Effector CD8-positive, alpha-beta T cell (primary cell): Measurements from ENCODE around the gene IP6K2.

Experiments used
- DNase-seq: peaks from one replicate; lab custom pipeline; 2025; lab: John Stamatoyannopoulos, UW

Gene IP6K2

GRCh38 chr3:48639944-48640606, 76.9 kb downstream of the IP6K2 start:
- no peak for DNase-seq
